Measurements from ENCODE around the gene CGB8. TPM values are rescaled to one million over a fixed set of nuclear protein-coding genes. Genes with fewer than 3 reads are reported as not detected.

Gene CGB8
- total and polyA plus RNA-seq, 10 of the 15 experiments (the other 5 are each of a cell fraction or from before 2014, with no cell fraction given): not detected

GRCh38 chr19:49085020-49085867, 36.3 kb upstream of the CGB8 start, which contains the start of gene SNRNP70 (continued):
- TF ChIP-seq REST (IDR thresholded peaks at IDR 0.05; ENCODE audit: low read depth, low read length) (no peak), NRF1 (conservative IDR thresholded peaks at IDR 0.05; ENCODE audit: low read depth, low read length) (peak; percentile 90), ASH2L (IDR thresholded peaks at IDR 0.05; ENCODE audit: borderline replicate concordance, low read depth) (0 out of 2 replicates have a peak, but pooled peaks have one; percentile 48), SMAD5 (IDR thresholded peaks at IDR 0.05; ENCODE audit: low read depth) (peak; percentile 95), POLR2AphosphoS5 (IDR thresholded peaks at IDR 0.05; ENCODE audit: low read length) (peak; percentile 96), TCF3 (IDR thresholded peaks at IDR 0.05; ENCODE audit: borderline replicate concordance, insufficient read depth, low read depth, low read length) (0 out of 2 replicates have a peak, but pooled peaks have one; percentile 60), ZSCAN29 (IDR thresholded peaks at IDR 0.05) (no peak), NKRF (conservative IDR thresholded peaks at IDR 0.05) (peak; percentile 89), SMARCA5 (IDR thresholded peaks at IDR 0.05) (0 out of 2 replicates have a peak, but pooled peaks have one; percentile 53), BACH1 (IDR thresholded peaks at IDR 0.05; ENCODE audit: borderline replicate concordance) (peak; percentile 84), ZNF384 (IDR thresholded peaks at IDR 0.05; ENCODE audit: borderline replicate concordance, low read depth, low read length) (no peak), E4F1 (IDR thresholded peaks at IDR 0.05; ENCODE audit: borderline replicate concordance, partially characterized antibody) (no peak), EP300 (IDR thresholded peaks at IDR 0.05; ENCODE audit: borderline replicate concordance in 1 of 2, control insufficient read depth in 1 of 2, low read depth in 2 of 2, low read length in 2 of 2) (no peak)
- TF ChIP-seq, protein P1, sequence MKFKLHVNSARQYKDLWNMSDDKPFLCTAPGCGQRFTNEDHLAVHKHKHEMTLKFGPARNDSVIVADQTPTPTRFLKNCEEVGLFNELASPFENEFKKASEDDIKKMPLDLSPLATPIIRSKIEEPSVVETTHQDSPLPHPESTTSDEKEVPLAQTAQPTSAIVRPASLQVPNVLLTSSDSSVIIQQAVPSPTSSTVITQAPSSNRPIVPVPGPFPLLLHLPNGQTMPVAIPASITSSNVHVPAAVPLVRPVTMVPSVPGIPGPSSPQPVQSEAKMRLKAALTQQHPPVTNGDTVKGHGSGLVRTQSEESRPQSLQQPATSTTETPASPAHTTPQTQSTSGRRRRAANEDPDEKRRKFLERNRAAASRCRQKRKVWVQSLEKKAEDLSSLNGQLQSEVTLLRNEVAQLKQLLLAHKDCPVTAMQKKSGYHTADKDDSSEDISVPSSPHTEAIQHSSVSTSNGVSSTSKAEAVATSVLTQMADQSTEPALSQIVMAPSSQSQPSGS (IDR thresholded peaks at IDR 0.05; ENCODE audit: low read length): no peak
- TF ChIP-seq, protein P2, sequence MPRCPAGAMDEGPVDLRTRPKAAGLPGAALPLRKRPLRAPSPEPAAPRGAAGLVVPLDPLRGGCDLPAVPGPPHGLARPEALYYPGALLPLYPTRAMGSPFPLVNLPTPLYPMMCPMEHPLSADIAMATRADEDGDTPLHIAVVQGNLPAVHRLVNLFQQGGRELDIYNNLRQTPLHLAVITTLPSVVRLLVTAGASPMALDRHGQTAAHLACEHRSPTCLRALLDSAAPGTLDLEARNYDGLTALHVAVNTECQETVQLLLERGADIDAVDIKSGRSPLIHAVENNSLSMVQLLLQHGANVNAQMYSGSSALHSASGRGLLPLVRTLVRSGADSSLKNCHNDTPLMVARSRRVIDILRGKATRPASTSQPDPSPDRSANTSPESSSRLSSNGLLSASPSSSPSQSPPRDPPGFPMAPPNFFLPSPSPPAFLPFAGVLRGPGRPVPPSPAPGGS (IDR thresholded peaks at IDR 0.05; ENCODE audit: borderline replicate concordance, insufficient read depth, low read depth, low read length, poor library complexity, severe bottlenecking): no peak

Measured in GM12878 (cell line).